HG02870 (cell line): ENCODE measurements around the gene UBLCP1.
"Not testable (repeated sequence)": the region's sequence is repeated elsewhere in the genome, so short reads cannot be mapped to it uniquely, and the experiment has no call there.

Experiments
- ATAC-seq: cut with Tn5 transposase; IDR thresholded peaks from one replicate; pipeline ENCODE4 v1.9.1; 2021; ENCODE audit warnings: mild to moderate bottlenecking, moderate library complexity; ENCODE audit not compliant: unreplicated experiment

The UBLCP1 gene, protein sequence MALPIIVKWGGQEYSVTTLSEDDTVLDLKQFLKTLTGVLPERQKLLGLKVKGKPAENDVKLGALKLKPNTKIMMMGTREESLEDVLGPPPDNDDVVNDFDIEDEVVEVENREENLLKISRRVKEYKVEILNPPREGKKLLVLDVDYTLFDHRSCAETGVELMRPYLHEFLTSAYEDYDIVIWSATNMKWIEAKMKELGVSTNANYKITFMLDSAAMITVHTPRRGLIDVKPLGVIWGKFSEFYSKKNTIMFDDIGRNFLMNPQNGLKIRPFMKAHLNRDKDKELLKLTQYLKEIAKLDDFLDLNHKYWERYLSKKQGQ

DNA sequence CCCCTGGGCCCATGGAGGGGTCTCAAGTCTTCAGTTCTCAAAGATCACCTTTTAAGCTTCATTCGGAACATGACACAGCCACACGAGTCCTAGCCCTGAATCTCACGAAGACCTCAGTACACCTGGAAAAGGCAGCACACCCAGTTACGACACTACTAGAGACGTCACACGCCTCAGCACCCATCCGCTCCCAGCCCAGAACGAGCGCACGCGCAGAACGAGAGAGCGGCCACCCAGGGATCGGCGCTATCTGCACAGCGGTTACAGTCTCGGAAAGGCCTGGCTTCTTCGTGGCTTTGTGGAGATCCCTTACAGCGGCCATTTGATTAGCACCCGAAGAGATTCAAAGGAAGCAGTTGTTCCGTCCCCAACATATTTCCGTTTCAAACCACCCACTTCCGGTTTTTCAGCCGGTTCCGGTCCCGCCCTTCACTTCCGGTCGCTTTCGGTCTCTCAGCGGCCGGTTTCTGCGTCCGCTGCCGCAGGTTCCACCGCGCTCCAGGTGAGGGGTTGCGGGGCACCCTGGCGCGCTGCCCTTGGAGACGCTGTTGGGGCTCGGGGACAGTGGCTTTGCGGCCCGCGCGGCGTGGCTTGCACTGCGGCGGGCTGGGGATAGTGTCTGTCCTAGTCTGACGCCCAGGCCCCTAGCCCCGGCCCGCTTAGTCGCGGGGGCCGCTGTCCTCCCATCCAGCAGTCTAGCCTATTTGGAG is at the start of gene UBLCP1:
TSS of gene UBLCP1 (plus strand) at position 432 of the 710 bp plus-strand sequence. CDS start 5,626 bp downstream, outside the sequence.
- peak; percentile 92 for ATAC-seq

DNA sequence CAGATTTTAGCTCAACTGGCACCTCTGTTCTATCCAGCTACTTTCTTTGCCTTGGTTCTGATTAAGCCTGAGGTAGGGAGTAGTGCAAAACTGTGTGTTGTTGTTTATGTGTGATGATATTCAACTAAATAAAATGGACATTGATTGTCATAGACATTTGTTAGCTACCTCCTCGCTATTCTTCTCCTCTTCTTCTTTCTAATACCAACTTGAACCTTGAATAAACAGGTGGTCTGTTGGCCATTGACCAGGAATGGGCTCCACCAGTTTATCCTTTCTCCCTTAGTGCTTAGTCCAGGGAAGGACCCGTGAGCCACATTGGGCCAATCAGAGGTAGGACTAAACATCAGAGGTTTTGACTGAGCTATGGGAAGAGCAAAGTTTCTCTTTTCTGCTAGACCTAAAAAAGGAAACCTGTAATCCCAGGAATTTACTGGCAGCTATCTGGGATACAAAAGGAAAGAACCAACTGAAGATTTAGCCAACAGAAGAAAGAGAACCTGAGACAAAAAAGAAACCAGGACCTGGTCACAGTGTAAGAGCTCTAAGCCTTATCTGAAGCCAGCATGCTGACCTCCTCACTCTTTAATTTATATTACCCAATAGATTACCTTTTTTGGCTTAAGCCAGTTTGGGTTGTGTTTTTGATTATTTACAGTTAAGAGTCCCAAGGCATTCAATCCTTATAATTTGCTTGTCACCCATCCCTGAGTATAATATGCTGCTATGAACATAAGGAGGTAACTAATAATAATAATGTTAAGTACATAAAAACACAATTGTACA is 48.4 kb upstream of the UBLCP1 start:
- ATAC-seq = no peak

DNA sequence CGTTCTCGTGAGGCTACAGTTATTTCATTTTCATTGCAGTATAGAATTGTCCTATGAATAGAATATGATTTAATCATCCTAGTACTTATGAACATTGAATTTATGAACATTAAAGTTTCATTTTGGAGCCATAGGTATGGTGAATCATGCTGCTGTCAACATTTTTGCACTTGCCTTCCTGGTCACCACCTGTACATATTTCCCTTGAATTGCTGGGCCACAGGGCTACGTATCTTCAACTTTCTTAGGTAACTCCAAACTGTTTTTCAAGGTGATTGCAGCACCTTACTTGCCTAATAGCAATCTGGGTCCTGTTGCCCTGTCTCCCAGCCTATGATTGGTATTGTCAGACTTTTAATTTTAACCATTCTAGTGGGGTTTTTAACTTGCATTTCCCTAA is 47.2 kb upstream of the UBLCP1 start:
- no peak for ATAC-seq

DNA sequence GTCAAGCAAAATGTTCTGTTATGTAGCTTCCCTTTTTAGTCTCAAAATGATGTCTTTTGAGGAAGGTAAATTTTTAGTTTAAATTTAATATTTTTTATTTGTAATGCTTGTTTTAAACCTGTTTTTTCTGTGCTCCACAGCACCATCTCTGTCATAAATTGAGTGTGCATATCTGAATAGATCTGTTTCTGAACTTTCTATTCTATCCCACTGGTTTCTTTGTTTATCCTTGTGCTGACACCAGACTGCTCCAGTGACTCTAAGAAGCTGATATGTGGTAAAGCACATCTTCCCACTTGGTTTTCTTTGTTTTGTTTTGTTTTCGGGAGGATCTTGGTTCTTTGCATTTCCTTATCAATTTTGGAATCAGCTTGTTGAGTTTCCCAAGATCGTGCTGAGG is 46.6 kb upstream of the UBLCP1 start:
- ATAC-seq = no peak

DNA sequence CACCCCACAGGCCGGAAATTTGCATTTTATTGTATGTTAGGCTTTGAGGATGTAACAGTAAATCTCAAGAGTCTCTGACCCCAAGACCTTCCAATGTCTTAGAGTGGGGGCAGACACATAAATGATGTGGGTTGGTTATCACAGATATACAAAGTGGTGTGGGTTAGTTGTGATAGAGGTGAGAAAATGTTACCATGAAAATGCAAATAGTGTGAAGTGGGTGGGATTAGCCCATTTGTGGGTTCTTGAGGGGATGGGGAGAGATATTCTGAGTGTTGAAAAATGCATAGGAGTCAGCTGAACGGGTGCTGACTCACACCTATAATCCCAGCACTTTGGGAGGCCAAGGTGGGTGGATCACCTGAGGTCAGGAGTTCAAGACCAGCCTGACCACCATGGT is 45.9 kb upstream of the UBLCP1 start:
- ATAC-seq = no peak

DNA sequence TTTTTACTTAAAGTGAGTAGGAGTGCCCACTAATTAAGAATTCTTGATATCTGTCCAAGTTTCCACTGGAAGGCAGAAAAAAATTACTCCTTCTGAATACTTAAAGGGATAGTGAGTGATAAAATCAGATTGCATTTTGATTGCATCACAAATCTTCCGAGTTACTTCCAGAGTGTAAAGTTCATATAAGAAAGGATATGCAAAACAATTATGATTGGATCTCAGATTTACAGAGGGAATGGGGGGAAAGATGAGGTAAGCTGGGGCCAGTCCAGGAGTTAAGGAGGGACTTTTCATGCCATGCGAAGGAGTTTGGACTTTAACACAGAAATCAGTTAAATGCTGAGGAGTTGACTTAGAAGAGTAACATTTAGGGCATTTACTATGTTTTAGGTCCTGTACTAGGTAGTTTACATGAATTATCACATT is 44.5 kb upstream of the UBLCP1 start:
- ATAC-seq = no peak

DNA sequence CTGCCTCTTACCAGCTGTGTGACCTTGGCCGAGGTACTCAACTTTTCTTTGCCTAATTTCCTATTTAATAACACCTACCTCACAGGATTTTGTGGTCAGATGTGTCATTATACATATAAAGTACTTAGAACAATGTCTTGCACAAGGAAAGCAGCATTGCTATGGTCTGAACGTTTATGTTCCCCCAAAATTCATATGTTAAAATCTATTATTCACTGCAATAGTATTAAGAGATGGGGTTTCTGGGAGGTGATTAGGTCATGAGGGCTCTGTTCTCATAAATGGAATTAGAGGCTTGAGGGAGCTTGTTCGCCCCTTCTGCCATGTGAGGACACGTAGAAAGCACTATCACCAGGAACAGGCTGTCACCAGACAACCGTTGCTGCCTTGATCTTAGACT is 42.9 kb upstream of the UBLCP1 start:
- ATAC-seq = no peak

DNA sequence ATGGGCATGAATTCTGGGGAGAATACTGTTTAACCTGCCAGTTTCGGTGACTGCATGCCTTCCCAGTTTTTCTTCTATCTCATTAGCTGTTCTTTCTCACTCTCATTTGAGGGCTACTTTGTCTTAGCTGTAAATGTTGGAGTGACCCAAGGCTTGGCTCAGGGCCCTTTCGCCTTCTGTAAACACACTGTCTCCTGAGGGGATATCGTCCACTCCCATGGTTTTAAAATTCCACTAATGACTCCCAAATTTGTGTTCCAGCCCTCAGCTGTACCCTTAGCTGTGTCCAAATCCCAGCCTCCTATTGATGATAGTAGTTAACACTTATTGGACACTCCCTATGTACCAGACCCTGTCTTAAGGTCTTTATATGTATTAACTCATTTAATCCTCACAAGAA is 39.6 kb upstream of the UBLCP1 start:
- no peak for ATAC-seq

DNA sequence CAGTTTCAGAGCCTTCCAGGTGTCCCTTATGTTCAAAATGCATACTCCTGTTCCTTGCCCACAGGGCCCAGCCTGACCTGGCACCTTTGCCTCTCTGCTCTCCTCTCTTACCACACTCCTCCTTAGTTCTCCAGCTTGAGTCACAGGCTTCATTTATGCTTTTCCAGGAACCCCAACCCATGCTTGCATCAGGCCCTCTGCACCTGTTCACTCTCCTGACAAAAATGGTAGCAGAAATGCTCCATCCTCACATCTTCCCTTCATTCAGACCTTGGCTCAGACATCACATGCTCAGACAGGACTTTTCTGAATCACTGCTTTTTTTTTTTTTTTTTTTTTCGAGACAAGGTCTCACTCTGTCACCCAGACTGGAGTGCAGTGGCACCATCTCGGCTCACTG is 38.6 kb upstream of the UBLCP1 start:
- ATAC-seq = no peak

DNA sequence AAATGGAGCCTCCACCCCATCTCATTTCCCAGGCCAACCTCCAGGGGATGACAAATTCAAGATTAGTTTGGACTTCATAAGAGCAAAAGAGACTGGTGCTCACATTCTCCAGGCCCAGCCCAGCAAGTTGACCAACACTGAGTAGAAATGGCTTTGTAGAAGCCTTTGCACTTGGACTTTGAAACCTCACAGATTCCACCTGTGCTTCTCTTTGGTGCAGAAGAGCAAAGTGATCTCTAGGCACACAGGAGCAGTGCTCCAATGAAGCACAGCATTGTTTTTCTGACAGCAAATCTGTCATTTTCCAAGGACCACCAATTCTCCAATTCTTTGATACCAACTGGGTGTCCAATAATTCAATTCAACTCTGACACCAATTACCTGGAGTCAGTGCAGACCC is 36.6 kb upstream of the UBLCP1 start:
- ATAC-seq = no peak

DNA sequence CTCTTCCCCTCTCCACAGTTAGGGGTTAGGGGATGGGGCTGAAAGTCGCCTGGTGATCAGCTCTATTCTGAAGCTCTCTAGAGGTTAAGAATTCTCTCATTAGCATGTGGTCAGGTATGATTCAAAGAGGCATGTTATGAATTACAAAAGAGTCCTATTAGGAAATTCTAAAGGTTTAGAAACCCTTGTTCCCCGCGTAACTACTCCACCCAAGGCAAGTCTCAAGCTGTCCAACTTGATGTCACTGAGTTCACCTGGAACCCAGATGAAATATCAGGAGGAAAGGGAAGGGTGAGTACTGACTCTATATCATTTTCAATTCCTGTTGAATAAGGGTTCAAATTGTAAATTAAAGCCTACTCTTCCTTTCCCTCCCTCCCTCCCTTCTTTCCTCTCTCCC is 35.6 kb upstream of the UBLCP1 start:
- no peak for ATAC-seq

DNA sequence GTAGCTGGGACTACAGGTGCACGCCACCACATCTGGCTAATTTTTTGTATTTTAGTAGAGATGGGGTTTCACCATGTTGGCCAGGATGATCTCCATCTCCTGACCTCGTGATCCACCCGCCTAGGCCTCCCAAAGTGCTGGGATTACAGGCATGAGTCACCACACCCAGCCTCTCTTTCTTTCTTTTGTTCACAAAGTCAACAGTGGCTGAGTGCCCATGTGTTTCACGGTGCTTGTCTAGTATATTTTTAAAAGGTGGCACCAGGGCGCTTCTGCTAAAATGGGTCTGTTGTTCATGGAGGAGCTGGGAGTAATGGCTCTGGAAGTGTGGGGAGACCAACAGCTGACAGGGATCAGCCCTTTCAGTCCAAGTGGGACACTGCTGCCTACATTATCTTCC is 35.0 kb upstream of the UBLCP1 start:
- not testable (repeated sequence) for ATAC-seq

DNA sequence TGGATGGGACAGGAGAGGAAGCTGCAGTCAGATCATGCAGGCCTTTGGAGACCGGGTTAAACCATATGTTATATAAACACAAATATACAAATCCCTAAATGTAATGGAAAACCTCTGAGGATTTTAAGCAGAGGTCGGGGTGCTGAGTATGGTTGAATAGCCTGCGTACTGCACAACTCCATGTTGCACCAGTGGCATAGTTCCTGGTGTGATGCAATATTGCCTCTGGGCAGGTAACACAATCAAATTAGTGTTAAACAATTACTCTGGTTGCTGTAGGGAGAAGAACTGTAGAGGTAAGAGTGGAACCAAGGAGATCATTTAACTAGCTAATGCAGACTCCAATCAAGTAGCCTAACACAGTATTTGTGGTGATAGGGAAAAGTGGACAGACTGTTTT is 32.4 kb upstream of the UBLCP1 start:
- ATAC-seq = no peak

DNA sequence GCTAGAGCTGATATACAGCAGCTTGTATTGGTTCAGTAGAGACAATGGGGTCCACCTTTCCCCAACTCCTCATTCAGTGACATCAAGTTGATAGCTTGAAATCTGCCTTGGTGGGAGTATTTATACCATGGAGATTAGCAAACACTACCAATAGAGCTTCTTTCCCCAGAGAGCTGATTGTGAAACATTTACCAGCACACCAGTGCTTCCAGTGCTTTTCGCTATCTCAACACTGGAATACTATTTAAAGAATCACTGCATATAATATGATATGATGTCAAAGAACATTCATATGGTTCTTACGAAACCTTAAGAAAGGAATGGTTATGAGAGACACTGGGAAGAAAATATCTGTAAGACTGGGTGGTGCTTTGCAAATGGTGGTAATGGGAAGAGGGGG is 31.9 kb upstream of the UBLCP1 start:
- ATAC-seq = no peak

DNA sequence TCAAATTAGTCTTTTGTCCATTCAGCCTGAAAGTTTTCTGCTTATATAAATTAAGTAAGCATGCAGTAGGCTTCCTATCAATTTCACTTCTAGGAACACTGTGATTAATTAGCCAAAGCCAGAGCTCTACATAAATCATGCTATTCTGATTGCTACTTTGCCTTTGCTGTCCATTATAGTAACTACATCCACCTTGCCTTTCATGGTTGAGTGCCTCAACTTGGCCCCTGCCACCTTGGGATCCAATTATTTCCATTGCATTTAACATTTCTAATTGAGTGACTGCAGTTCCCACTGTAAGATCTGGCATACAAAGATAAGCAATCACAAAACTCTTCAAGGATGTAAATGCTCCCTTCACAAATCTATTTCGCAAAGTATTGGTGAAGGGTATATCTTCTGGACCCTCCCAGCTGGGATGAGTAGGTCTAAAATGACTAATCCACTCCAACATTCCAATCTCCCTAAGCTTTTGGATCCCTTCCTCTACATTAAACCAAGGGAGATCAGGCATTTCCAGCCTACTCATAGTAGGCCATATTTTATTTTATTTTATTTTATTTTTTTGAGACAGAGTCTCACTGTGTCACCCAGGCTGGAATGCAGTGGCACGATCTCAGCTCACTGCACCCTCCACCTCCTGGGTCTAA is 27.1 kb upstream of the UBLCP1 start:
- ATAC-seq = not testable (repeated sequence)

DNA sequence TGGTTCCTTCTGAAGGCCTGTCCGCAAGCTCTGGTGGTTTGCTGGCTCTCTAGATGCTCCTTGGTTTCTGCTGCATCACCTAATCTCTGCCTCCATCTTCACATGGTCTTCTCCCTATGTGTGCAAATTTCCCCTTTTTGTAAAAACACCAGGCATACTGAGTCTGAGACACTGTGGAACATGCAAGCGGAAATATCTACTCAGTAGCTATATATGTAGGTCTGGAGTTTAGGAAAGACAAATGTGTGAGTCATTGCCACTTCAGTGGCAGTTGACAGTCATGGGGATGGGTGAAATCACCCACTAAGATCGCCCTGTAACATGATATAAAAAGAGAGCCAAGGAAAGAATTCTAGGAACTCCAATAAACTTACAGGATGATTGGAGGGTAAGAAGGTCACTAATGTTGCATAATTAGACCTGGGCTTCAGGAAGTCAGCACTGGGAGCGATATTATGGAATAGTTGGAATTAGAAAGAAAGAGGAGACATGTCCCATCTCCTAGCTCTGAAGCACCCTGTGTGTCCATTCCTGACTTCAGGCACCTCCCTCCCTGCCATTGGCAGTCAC is 22.7 kb upstream of the UBLCP1 start:
- no peak for ATAC-seq

DNA sequence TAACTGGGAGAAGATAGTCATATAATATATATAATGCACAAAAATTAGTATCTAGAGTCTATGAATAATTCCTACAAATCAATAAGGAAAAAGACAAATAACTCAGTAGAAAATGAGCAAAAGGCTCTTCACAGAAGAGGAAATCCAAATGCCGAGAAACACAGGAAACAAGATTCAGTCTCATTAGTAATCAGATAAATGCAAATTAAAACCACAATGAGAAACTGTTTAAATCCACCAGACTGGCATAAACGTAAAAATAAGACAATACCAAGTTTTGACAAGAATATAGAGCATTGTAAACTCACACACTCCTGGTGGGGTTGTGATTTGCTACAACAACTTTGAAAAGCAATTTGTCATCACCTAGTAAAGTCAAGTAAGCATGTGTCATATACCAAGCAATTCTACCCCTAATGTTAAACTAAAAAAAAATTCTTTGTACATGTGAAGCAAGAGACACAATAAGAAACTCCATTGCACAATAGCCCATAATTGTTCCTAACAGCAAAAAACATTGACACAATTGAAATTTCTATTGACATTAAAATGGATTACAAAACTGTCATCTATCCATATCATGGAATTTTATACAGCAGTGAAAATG is 21.0 kb upstream of the UBLCP1 start:
- no peak for ATAC-seq

DNA sequence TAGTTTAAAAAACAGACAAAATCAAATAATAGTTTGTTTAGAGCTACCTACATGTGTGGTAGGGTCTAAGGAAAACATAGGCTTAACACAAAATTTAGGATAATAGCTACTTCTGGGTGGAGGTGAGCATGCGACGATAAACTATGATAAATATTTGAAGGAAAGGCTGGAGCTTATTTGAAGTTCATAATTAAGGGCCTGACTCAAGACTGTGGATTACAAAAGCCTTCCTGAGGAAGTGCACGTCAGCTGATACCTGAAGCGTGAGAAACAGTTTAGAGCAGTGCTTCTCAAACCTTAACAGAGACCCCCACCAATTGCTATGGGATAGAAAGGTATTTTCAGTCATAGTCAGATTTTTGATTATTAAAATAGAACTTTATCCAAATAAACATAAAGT is 20.4 kb upstream of the UBLCP1 start:
- no peak for ATAC-seq

DNA sequence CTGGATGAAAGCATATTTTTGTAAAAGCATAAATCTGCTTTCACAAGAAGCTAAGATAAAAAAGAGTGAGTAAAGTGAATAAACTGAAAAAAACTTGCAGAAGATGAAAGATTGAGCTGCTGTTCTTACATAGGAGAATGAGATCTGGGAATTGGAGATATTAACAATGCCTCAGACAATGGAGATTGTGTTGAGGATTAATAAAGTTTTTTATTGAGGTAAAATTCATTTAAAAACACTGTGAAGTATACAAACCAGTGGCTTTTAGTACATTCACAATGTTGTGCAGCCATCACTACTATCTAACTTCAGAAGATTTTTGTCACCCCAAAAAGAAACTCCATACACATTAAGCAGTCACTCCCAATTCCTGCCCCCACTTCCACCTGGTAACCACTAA is 19.7 kb upstream of the UBLCP1 start:
- no peak for ATAC-seq

DNA sequence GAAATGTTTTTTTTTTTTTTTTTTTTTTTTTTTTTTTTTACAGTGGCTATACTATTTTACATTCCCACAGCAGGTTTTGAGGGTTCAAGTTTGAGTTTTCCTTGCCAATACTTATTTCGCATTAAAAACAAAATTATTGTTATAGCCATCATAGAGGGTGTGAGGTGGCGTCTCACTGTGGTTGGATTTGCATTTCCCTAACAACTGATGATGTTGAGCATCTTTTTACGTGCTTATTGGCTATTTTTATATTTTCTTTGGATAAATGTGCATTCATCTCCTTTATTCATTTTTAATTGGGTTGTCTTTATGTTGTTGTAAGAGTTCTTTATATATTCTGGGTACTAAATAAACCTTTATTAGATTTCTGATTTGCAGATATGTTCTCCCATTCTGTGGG is 18.9 kb upstream of the UBLCP1 start:
- no peak for ATAC-seq

DNA sequence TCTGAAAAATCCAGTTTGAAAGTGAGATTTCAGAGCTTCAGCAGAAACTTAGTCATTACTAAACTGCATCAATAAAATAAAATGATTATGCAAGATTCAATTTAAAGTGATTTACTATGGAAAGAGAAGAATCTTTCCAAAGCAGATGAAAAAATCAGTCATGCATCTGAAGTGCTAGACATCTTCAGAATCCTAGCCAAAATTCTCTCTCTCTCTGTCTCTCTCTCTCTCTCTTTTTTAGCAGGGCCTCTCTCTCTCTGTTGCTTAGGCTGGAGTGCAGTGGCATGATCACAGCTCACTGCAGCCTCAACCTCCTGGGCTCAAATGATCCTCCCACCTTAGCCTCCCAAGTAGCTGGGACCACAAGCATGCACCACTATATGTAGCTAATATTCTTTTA is 18.2 kb upstream of the UBLCP1 start:
- ATAC-seq = no peak
